HL-60 (cell line): Measurements from ENCODE around the gene THOC7.

ENCODE experiments used
- CTCF ChIP-seq: IDR thresholded peaks from one replicate; pipeline ENCODE4 v1.5.1; 2011; ENCODE audit warnings: low read length, control low read depth, inconsistent platforms; ENCODE audit not compliant: insufficient read depth
- POLR2AphosphoS5 ChIP-seq: IDR thresholded peaks from 2 replicates; pipeline ENCODE4 v1.6.1; 2012; ENCODE audit warnings: low read depth
- TF ChIP-seq, protein P1 (sequence below): IDR thresholded peaks from 2 replicates; pipeline ENCODE4 v1.6.1; 2012; ENCODE audit warnings: low read depth; ENCODE audit not compliant: insufficient replicate concordance

GRCh38 chr3:63795438-63795837, 68.2 kb downstream of the THOC7 start:
- TF ChIP-seq CTCF, result no peak
- TF ChIP-seq POLR2AphosphoS5, result no peak
- TF ChIP-seq, protein P1, sequence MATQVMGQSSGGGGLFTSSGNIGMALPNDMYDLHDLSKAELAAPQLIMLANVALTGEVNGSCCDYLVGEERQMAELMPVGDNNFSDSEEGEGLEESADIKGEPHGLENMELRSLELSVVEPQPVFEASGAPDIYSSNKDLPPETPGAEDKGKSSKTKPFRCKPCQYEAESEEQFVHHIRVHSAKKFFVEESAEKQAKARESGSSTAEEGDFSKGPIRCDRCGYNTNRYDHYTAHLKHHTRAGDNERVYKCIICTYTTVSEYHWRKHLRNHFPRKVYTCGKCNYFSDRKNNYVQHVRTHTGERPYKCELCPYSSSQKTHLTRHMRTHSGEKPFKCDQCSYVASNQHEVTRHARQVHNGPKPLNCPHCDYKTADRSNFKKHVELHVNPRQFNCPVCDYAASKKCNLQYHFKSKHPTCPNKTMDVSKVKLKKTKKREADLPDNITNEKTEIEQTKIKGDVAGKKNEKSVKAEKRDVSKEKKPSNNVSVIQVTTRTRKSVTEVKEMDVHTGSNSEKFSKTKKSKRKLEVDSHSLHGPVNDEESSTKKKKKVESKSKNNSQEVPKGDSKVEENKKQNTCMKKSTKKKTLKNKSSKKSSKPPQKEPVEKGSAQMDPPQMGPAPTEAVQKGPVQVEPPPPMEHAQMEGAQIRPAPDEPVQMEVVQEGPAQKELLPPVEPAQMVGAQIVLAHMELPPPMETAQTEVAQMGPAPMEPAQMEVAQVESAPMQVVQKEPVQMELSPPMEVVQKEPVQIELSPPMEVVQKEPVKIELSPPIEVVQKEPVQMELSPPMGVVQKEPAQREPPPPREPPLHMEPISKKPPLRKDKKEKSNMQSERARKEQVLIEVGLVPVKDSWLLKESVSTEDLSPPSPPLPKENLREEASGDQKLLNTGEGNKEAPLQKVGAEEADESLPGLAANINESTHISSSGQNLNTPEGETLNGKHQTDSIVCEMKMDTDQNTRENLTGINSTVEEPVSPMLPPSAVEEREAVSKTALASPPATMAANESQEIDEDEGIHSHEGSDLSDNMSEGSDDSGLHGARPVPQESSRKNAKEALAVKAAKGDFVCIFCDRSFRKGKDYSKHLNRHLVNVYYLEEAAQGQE, result no peak
